Endothelial cell (in vitro differentiated cells): ENCODE results near the gene RPL7L1. TPM values are rescaled to one million over a fixed set of nuclear protein-coding genes. Genes with fewer than 3 reads are reported as not detected.
"Not testable (repeated sequence)": the region's sequence is repeated elsewhere in the genome, so short reads cannot be mapped to it uniquely, and the experiment has no call there.

Experiments used
- DNase-seq: peaks from one replicate; pipeline ENCODE4 v3.0.0; 2021; ENCODE audit warnings: low spot score
- H3K27ac Mint-ChIP-seq: one replicate; pipeline ENCODE4 v1.8.0; 2021; ENCODE audit warnings: mixed read lengths, inconsistent platforms; ENCODE audit not compliant: unreplicated experiment
- H3K27me3 Mint-ChIP-seq: one replicate; pipeline ENCODE4 v1.8.0; 2021; ENCODE audit warnings: mild to moderate bottlenecking, moderate library complexity, mixed read lengths, inconsistent platforms; ENCODE audit not compliant: unreplicated experiment
- H3K36me3 Mint-ChIP-seq: one replicate; pipeline ENCODE4 v1.8.0; 2021; ENCODE audit warnings: mild to moderate bottlenecking, low read depth, mixed read lengths, inconsistent platforms; ENCODE audit not compliant: unreplicated experiment
- H3K4me1 Mint-ChIP-seq: one replicate; pipeline ENCODE4 v1.8.0; 2021; ENCODE audit warnings: mild to moderate bottlenecking, mixed read lengths, inconsistent platforms; ENCODE audit not compliant: unreplicated experiment
- H3K4me3 Mint-ChIP-seq: one replicate; pipeline ENCODE4 v1.8.0; 2021; ENCODE audit warnings: mild to moderate bottlenecking, mixed read lengths, inconsistent platforms; ENCODE audit not compliant: unreplicated experiment
- H3K9me3 Mint-ChIP-seq: one replicate; pipeline ENCODE4 v1.8.0; 2021; ENCODE audit warnings: mixed read lengths, inconsistent platforms; ENCODE audit not compliant: unreplicated experiment
- total RNA-seq: library from RNA; stranded (reverse); fragmentation: NEBNext Ultra II Directional; extraction: Animal tissue kit (Norgen Biotek cat#: 25700); gene quantifications from one replicate; pipeline ENCODE4 v1.2.1, GENCODE V29; 2021; ENCODE audit not compliant: unreplicated experiment
- TF ChIP-seq, protein P1 (sequence below): fragments of 200-600 bp; sonication (generic); IDR thresholded peaks from one replicate; pipeline ENCODE4 v1.5.0; 2021; ENCODE audit warnings: antibody characterized with exemption; ENCODE audit not compliant: unreplicated experiment

The RPL7L1 gene
- total RNA-seq, 1 donor from 2014 or later = 58.1 TPM

DNA sequence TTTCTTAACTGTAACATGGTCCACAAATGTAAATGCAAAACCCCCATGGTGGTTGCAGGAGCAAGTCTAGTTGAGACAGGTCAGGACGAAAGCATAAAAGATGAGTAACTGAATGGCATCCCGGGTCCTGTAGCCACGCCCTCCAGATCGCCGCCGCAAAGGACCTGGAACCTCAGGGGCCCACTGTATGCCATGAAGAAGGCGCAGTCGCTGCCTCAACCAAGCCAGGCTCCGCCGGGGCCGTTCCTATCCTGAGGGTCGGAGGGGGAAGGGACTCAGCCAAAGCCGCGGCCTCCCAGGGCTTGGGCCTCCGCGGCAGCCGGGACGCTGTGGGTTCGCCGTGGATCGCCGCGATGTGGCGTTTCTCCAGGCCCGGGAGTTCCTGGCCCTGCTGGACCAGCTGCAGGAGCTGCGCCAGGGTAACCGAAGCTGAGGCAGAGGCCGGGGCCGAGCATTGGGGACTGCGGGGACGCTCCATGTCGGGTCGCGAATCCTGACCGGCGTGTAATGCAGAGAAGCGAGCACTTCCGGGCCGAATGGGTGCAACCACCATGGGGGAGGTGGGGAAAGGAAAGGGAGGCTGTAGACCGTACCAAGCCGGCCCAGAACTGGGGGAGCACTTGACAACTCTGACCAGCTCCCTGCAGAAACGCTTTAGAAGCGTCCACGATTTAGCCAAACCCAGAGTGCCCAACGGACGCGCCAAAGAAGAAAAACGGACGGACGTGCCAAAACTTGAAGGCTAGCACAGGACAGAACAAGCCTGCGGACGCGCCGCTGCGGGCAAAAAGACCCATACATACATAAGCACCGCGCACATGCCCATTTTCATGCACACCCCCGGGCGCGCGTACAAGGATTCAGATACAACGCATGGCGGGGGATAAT is 11.1 kb downstream of the RPL7L1 start:
- Mint-ChIP-seq H3K27me3 (no peaks in the 10 kb centered on the region), H3K4me3 (peak overlapping the region; percentile 93), H3K36me3 (peaks cover 12% of the 10 kb centered on the region), H3K4me1 (peaks cover 25% of the 10 kb centered on the region), H3K9me3 (no peaks in the 10 kb centered on the region), H3K27ac (peak overlapping the region; percentile 81)
- DNase-seq = peak; percentile 88
- TF ChIP-seq, protein P1, sequence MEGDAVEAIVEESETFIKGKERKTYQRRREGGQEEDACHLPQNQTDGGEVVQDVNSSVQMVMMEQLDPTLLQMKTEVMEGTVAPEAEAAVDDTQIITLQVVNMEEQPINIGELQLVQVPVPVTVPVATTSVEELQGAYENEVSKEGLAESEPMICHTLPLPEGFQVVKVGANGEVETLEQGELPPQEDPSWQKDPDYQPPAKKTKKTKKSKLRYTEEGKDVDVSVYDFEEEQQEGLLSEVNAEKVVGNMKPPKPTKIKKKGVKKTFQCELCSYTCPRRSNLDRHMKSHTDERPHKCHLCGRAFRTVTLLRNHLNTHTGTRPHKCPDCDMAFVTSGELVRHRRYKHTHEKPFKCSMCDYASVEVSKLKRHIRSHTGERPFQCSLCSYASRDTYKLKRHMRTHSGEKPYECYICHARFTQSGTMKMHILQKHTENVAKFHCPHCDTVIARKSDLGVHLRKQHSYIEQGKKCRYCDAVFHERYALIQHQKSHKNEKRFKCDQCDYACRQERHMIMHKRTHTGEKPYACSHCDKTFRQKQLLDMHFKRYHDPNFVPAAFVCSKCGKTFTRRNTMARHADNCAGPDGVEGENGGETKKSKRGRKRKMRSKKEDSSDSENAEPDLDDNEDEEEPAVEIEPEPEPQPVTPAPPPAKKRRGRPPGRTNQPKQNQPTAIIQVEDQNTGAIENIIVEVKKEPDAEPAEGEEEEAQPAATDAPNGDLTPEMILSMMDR = no peak

DNA sequence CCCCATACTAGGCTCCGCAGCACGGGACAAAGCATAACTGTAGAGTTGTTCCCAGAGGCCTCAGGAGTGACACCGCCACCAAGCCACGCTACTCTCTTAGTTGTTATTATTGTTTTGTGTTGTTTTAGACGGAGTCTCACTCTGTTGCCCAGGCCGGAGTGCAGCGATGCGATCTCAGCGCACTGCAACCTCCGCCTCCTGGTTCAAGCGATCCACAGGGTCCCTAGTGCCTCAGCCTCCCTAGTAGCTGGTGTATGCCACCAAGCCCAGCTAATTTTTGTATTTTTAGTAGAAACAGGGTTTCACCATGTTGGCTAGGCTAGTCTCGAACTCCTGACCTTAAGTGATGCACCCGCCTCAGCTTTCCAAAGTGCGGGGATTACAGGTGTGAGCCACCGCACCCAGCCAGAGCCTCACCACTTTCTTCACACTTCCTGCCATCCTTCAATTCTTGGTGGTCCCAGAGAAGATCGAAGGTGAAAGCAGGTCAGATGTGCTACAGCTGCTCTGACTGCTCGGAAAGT is 11.8 kb downstream of the RPL7L1 start:
- peaks cover 5% of the 10 kb centered on the region for H3K36me3 Mint-ChIP-seq
- H3K27me3 Mint-ChIP-seq = no peaks in the 10 kb centered on the region
- H3K4me3 Mint-ChIP-seq = peak overlapping the region; percentile 93
- no peak for DNase-seq
- peak overlapping the region; percentile 81 for H3K27ac Mint-ChIP-seq
- TF ChIP-seq, protein P1 = no peak
- H3K9me3 Mint-ChIP-seq = no peaks in the 10 kb centered on the region
- H3K4me1 Mint-ChIP-seq = peaks cover 25% of the 10 kb centered on the region

DNA sequence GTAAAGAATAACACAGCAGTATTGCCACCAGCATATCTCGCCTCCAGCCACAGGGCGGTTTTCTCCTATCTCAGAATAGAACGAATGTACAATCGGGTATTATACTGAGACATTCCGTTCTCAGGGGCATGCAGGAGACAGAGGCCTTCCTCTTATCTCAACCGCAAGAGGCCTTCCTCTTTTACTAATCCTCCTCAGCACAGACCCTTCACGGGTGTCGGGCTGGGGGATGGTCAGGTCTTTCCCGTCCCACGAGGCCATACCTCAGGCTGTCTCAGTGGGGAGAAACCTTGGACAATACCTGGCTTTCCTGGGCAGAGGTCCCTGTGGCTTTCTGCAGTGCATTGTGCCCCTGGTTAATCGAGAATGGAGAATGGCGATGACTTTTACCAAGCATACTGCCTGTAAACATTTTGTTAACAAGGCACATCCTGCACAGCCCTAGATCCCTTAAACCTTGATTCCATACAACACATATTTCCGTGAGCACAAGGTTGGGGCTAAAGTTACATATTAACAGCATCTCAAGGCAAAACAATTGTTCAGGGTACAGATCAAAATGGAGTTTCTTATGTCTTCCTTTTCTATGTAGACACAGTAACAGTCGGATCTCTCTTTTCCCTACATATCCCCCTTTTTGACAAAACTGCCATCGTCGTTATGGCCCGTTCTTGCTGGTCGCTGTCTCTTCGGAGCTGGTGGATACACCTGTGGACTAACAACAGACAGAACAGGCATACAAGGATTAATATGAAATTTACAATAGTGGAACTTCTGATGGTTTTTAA is 14.8 kb downstream of the RPL7L1 start:
- H3K4me1 Mint-ChIP-seq = peaks cover 29% of the 10 kb centered on the region
- not testable (repeated sequence) for H3K27ac Mint-ChIP-seq, DNase-seq, H3K9me3 Mint-ChIP-seq, H3K27me3 Mint-ChIP-seq, H3K4me3 Mint-ChIP-seq, H3K36me3 Mint-ChIP-seq

DNA sequence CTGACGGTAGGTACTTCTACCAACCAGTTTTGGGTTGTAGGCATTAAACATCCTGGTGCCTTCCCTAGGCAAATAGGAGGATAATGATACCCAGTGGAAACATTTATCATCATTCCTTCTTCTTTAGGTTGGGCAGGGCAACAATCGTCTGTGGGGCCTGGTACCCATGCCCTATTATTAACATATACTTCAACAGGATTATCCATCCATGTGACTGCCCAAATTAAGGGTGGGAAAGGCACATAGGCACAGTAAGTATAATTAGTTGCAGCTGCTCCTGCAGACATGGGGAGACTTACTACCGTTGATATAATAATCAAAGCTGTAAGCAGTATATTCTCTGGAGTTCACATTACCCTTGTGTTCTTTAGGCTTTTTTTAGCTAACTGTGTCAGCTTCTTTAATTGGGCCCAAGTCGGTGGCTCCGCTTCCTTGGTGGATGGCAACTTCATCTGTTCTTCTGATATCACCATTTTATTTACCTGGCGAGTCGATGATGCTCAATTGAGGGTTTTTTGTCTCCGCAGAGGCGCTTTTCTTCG is 16.8 kb downstream of the RPL7L1 start:
- no peaks in the 10 kb centered on the region for H3K27me3 Mint-ChIP-seq
- H3K4me1 Mint-ChIP-seq = peaks cover 27% of the 10 kb centered on the region
- H3K36me3 Mint-ChIP-seq = no peaks in the 10 kb centered on the region
- H3K27ac Mint-ChIP-seq = no peak overlapping the region
- H3K4me3 Mint-ChIP-seq = no peak overlapping the region
- no peaks in the 10 kb centered on the region for H3K9me3 Mint-ChIP-seq
- TF ChIP-seq, protein P1 = no peak
- DNase-seq = no peak

DNA sequence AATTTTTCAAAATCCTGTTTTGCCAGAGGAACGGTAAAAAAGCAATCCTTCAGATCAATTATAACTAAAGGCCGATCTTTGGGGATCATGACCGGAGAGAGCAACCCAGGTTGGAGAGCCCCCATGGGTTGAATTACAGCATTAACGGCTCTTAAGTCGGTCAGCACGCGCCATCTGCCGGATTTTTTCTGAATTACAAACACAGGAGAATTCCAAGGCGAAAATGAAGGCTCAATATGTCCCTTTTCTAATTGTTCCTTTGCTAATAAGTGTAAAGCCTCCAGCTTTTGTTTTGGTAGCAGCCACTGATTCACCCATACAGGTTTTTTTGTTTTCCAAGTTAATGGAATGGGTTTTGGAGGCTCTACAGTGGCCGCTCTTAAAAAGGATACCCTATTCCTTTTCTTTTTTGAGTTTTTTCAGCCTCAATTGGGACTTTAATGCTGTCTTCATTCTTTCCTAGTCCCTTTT is 19.5 kb downstream of the RPL7L1 start:
- Mint-ChIP-seq H3K4me3 (no peak overlapping the region), H3K27me3 (no peaks in the 10 kb centered on the region), H3K9me3 (no peaks in the 10 kb centered on the region), H3K27ac (no peak overlapping the region), H3K4me1 (peaks cover 32% of the 10 kb centered on the region), H3K36me3 (no peaks in the 10 kb centered on the region)
- DNase-seq = peak; percentile 77
- TF ChIP-seq, protein P1 = peak; percentile 96
